Measurements from ENCODE around the gene NAA50. TPM values are rescaled to one million over a fixed set of nuclear protein-coding genes. Genes with fewer than 3 reads are reported as not detected.

The NAA50 gene
- total and polyA plus RNA-seq, 2 experiments from 2014 or later: 64.3 to 124 TPM

- DNase-seq (ENCODE audit: low spot score): peak; percentile 24
- Histone ChIP-seq H3K4me2 (peak overlapping the region; percentile 93), H3K79me2 (peaks cover 18% of the 10 kb centered on the region), H3K27me3 (no peaks in the 10 kb centered on the region), H3K36me3 (replicated peaks; ENCODE audit: insufficient read depth, low read depth) (no peaks in the 10 kb centered on the region), H3K4me1 (ENCODE audit: insufficient read depth) (peaks cover 23% of the 10 kb centered on the region), H3K9me2 (replicated peaks; ENCODE audit: insufficient read depth) (no peaks in the 10 kb centered on the region), H4K20me1 (ENCODE audit: insufficient read depth, poor library complexity, severe bottlenecking) (no peaks in the 10 kb centered on the region), H3K4me3 (no peak overlapping the region), H3K27ac (peak overlapping the region; percentile 92), H2AFZ (peak overlapping the region; percentile 43), H3K9me3 (ENCODE audit: low read depth) (no peaks in the 10 kb centered on the region)
- WGBS (ENCODE audit: low lambda C conversion rate, missing lambda C conversion rate): 38% methylated on average over 18 of the region's 24 CpGs
- TF ChIP-seq EZH2 (IDR thresholded peaks at IDR 0.05; ENCODE audit: borderline replicate concordance) (no peak), EZH2phosphoT487 (IDR thresholded peaks at IDR 0.05; ENCODE audit: low read depth, severe bottlenecking, unreplicated experiment) (no peak), CTCF (IDR thresholded peaks at IDR 0.05; ENCODE audit: poor library complexity) (no peak)
These were observed 47.1 kb downstream of the NAA50 start for GRCh38 chr3:113698956-113699355.

- no peak for DNase-seq (ENCODE audit: low spot score)
These were observed 47.8 kb downstream of the NAA50 start for GRCh38 chr3:113698213-113698742.

GRCh38 chr3:113697500-113698090 is 48.5 kb downstream of the NAA50 start:
- peaks cover 31% of the 10 kb centered on the region for H3K79me2 ChIP-seq
- peak overlapping the region; percentile 92 for H3K27ac ChIP-seq
- DNase-seq (ENCODE audit: low spot score): peak; percentile 10
- H3K27me3 ChIP-seq: no peaks in the 10 kb centered on the region
- TF ChIP-seq CTCF (IDR thresholded peaks at IDR 0.05; ENCODE audit: poor library complexity) (no peak), EZH2 (IDR thresholded peaks at IDR 0.05; ENCODE audit: borderline replicate concordance) (no peak), EZH2phosphoT487 (IDR thresholded peaks at IDR 0.05; ENCODE audit: low read depth, severe bottlenecking, unreplicated experiment) (no peak)
- H3K9me2 ChIP-seq (replicated peaks; ENCODE audit: insufficient read depth): no peaks in the 10 kb centered on the region
- WGBS (ENCODE audit: low lambda C conversion rate, missing lambda C conversion rate): 20% methylated on average over 10 of the region's 10 CpGs
- H3K4me3 ChIP-seq: peak overlapping the region; percentile 60
- no peaks in the 10 kb centered on the region for H3K36me3 ChIP-seq (replicated peaks; ENCODE audit: insufficient read depth, low read depth)
- peak overlapping the region; percentile 93 for H3K4me2 ChIP-seq
- peak overlapping the region; percentile 82 for H2AFZ ChIP-seq
- H4K20me1 ChIP-seq (ENCODE audit: insufficient read depth, poor library complexity, severe bottlenecking): no peaks in the 10 kb centered on the region
- no peaks in the 10 kb centered on the region for H3K9me3 ChIP-seq (ENCODE audit: low read depth)
- H3K4me1 ChIP-seq (ENCODE audit: insufficient read depth): peaks cover 23% of the 10 kb centered on the region

More at GRCh38 chr3:113698213-113698742, 47.8 kb downstream of the NAA50 start:
- Histone ChIP-seq H3K27me3 (no peaks in the 10 kb centered on the region), H4K20me1 (ENCODE audit: insufficient read depth, poor library complexity, severe bottlenecking) (no peaks in the 10 kb centered on the region), H3K9me3 (ENCODE audit: low read depth) (no peaks in the 10 kb centered on the region), H3K36me3 (replicated peaks; ENCODE audit: insufficient read depth, low read depth) (no peaks in the 10 kb centered on the region), H3K4me3 (peak overlapping the region; percentile 60), H3K4me1 (ENCODE audit: insufficient read depth) (peaks cover 23% of the 10 kb centered on the region), H3K79me2 (peaks cover 25% of the 10 kb centered on the region), H3K27ac (peak overlapping the region; percentile 92), H2AFZ (peak overlapping the region; percentile 82), H3K4me2 (peak overlapping the region; percentile 93), H3K9me2 (replicated peaks; ENCODE audit: insufficient read depth) (no peaks in the 10 kb centered on the region)
- 91% methylated on average over 6 of the region's 6 CpGs for WGBS (ENCODE audit: low lambda C conversion rate, missing lambda C conversion rate)
- no peak for TF ChIP-seq EZH2phosphoT487 (IDR thresholded peaks at IDR 0.05; ENCODE audit: low read depth, severe bottlenecking, unreplicated experiment)
- TF ChIP-seq CTCF (IDR thresholded peaks at IDR 0.05; ENCODE audit: poor library complexity): no peak
- no peak for TF ChIP-seq EZH2 (IDR thresholded peaks at IDR 0.05; ENCODE audit: borderline replicate concordance)
